Activated T-cell treated with anti-CD3 and anti-CD28 coated beads, Interleukin-2, amount 50 U/mL, for 4 hours (primary cell): ENCODE measurements around the gene TSNAXIP1. TPM values are rescaled to one million over a fixed set of nuclear protein-coding genes. Genes with fewer than 3 reads are reported as not detected.
A peak's percentile ranks its signal among the peaks of the same experiment; 100 is the strongest.
"Not testable (repeated sequence)": the region's sequence is repeated elsewhere in the genome, so short reads cannot be mapped to it uniquely, and the experiment has no call there.

Experiments
- ATAC-seq, 2 donors: fragments of 200-7000 bp; cut with Tn5 transposase; one replicate each; pipeline ENCODE4 v1.10.0; 2021
- DNase-seq: peaks from one replicate; pipeline ENCODE4 v3.0.0-alpha.2; 2020
- H3K27me3 Mint-ChIP-seq: one replicate; pipeline ENCODE4 v1.8.0; 2021; ENCODE audit warnings: low read depth, mixed read lengths
- H3K36me3 Mint-ChIP-seq: one replicate; pipeline ENCODE4 v1.8.0; 2022; ENCODE audit warnings: mixed read lengths; ENCODE audit not compliant: insufficient read depth
- H3K4me1 Mint-ChIP-seq: one replicate; pipeline ENCODE4 v1.8.0; 2021; ENCODE audit warnings: low read depth, mixed read lengths
- H3K4me3 Mint-ChIP-seq: one replicate; pipeline ENCODE4 v1.8.0; 2021; ENCODE audit warnings: mild to moderate bottlenecking, moderate library complexity, mixed read lengths
- H3K9me3 Mint-ChIP-seq: one replicate; pipeline ENCODE4 v1.8.0; 2021; ENCODE audit warnings: mixed read lengths
- total RNA-seq, 3 donors: library from RNA; stranded (reverse); gene quantifications; one replicate each; pipeline ENCODE4 v1.2.1, GENCODE V29; 2021

The TSNAXIP1 gene
- total RNA-seq, 3 donors from 2014 or later: 0.79 to 1.4 (median 1.3) TPM

GRCh38 chr16:67848118-67848517 lies 41.4 kb downstream of the TSNAXIP1 start:
- DNase-seq (no peak), ATAC-seq (no peak)
- no peaks in the 10 kb centered on the region for H3K27me3 Mint-ChIP-seq
- peaks cover 41% of the 10 kb centered on the region for H3K4me1 Mint-ChIP-seq
- H3K4me3 Mint-ChIP-seq: peak overlapping the region; percentile 92
- H3K9me3 Mint-ChIP-seq: no peaks in the 10 kb centered on the region
- peaks cover 4% of the 10 kb centered on the region for H3K36me3 Mint-ChIP-seq

GRCh38 chr16:67853670-67854069 lies 47.0 kb downstream of the TSNAXIP1 start:
- ATAC-seq: no peak
- DNase-seq: no peak

GRCh38 chr16:67855789-67856188 lies 49.1 kb downstream of the TSNAXIP1 start:
- H3K9me3 Mint-ChIP-seq: no peaks in the 10 kb centered on the region
- peaks cover 8% of the 10 kb centered on the region for H3K36me3 Mint-ChIP-seq
- DNase-seq (no peak), ATAC-seq (no peak)
- no peak overlapping the region for H3K4me3 Mint-ChIP-seq
- H3K27me3 Mint-ChIP-seq: no peaks in the 10 kb centered on the region
- peaks cover 40% of the 10 kb centered on the region for H3K4me1 Mint-ChIP-seq

More at GRCh38 chr16:67853670-67854069, 47.0 kb downstream of the TSNAXIP1 start:
- Mint-ChIP-seq H3K27me3 (no peaks in the 10 kb centered on the region), H3K9me3 (no peaks in the 10 kb centered on the region), H3K36me3 (peaks cover 12% of the 10 kb centered on the region), H3K4me3 (no peak overlapping the region), H3K4me1 (peaks cover 40% of the 10 kb centered on the region)

GRCh38 chr16:67856927-67857546 lies 50.3 kb downstream of the TSNAXIP1 start:
- Mint-ChIP-seq H3K4me1 (peaks cover 40% of the 10 kb centered on the region), H3K36me3 (peaks cover 13% of the 10 kb centered on the region), H3K27me3 (no peaks in the 10 kb centered on the region), H3K4me3 (no peak overlapping the region), H3K9me3 (no peaks in the 10 kb centered on the region)
- no peak for ATAC-seq
- no peak for DNase-seq

- no peaks in the 10 kb centered on the region for H3K9me3 Mint-ChIP-seq
- no peaks in the 10 kb centered on the region for H3K27me3 Mint-ChIP-seq
- DNase-seq (peak; percentile 18), ATAC-seq (peak; percentile 93 to 95)
- H3K36me3 Mint-ChIP-seq: peaks cover 13% of the 10 kb centered on the region
- peaks cover 40% of the 10 kb centered on the region for H3K4me1 Mint-ChIP-seq
- no peak overlapping the region for H3K4me3 Mint-ChIP-seq
Measured at GRCh38 chr16:67857547-67858233, 51.0 kb downstream of the TSNAXIP1 start.

GRCh38 chr16:67858500-67858899 lies 51.8 kb downstream of the TSNAXIP1 start:
- H3K9me3 Mint-ChIP-seq: no peaks in the 10 kb centered on the region

GRCh38 chr16:67860589-67861398 lies 54.1 kb downstream of the TSNAXIP1 start:
- peaks cover 28% of the 10 kb centered on the region for H3K4me1 Mint-ChIP-seq
- no peak for ATAC-seq
- no peaks in the 10 kb centered on the region for H3K9me3 Mint-ChIP-seq

More at GRCh38 chr16:67858500-67858899, 51.8 kb downstream of the TSNAXIP1 start:
- Mint-ChIP-seq H3K27me3 (no peaks in the 10 kb centered on the region), H3K4me3 (no peak overlapping the region), H3K4me1 (peaks cover 40% of the 10 kb centered on the region), H3K36me3 (peaks cover 13% of the 10 kb centered on the region)
- no peak for DNase-seq
- ATAC-seq: no peak

GRCh38 chr16:67861877-67862276 lies 55.2 kb downstream of the TSNAXIP1 start:
- H3K4me1 Mint-ChIP-seq: peaks cover 23% of the 10 kb centered on the region
- ATAC-seq: no peak
- H3K4me3 Mint-ChIP-seq: no peak overlapping the region
- DNase-seq: no peak
- H3K27me3 Mint-ChIP-seq: no peaks in the 10 kb centered on the region
- H3K36me3 Mint-ChIP-seq: peaks cover 10% of the 10 kb centered on the region
- no peaks in the 10 kb centered on the region for H3K9me3 Mint-ChIP-seq

More at GRCh38 chr16:67860589-67861398, 54.1 kb downstream of the TSNAXIP1 start:
- Mint-ChIP-seq H3K27me3 (no peaks in the 10 kb centered on the region), H3K4me3 (no peak overlapping the region), H3K36me3 (peaks cover 7% of the 10 kb centered on the region)
- no peak for DNase-seq

- no peak overlapping the region for H3K4me3 Mint-ChIP-seq
- DNase-seq: no peak
- no peak for ATAC-seq
- no peaks in the 10 kb centered on the region for H3K27me3 Mint-ChIP-seq
- H3K9me3 Mint-ChIP-seq: no peaks in the 10 kb centered on the region
- H3K4me1 Mint-ChIP-seq: peaks cover 13% of the 10 kb centered on the region
- H3K36me3 Mint-ChIP-seq: peaks cover 10% of the 10 kb centered on the region
Measured at GRCh38 chr16:67862623-67863583, 56.2 kb downstream of the TSNAXIP1 start.

- H3K36me3 Mint-ChIP-seq, H3K4me3 Mint-ChIP-seq, H3K4me1 Mint-ChIP-seq, ATAC-seq, H3K27me3 Mint-ChIP-seq, DNase-seq, H3K9me3 Mint-ChIP-seq: not testable (repeated sequence)
Measured at GRCh38 chr16:67864044-67864443, 57.4 kb downstream of the TSNAXIP1 start.

- no peak overlapping the region for H3K4me3 Mint-ChIP-seq
- peaks cover 10% of the 10 kb centered on the region for H3K36me3 Mint-ChIP-seq
- H3K4me1 Mint-ChIP-seq: peaks cover 1% of the 10 kb centered on the region
- DNase-seq: no peak
- no peaks in the 10 kb centered on the region for H3K9me3 Mint-ChIP-seq
- H3K27me3 Mint-ChIP-seq: no peaks in the 10 kb centered on the region
- no peak for ATAC-seq
Measured at GRCh38 chr16:67864594-67864993, 57.9 kb downstream of the TSNAXIP1 start.

GRCh38 chr16:67865318-67865717 lies 58.6 kb downstream of the TSNAXIP1 start:
- H3K9me3 Mint-ChIP-seq: no peaks in the 10 kb centered on the region
- peaks cover 1% of the 10 kb centered on the region for H3K4me1 Mint-ChIP-seq
- ATAC-seq (peak in 1 of 2 donors; percentile 41), DNase-seq (no peak)
- no peaks in the 10 kb centered on the region for H3K27me3 Mint-ChIP-seq
- peaks cover 10% of the 10 kb centered on the region for H3K36me3 Mint-ChIP-seq
- no peak overlapping the region for H3K4me3 Mint-ChIP-seq

- no peaks in the 10 kb centered on the region for H3K9me3 Mint-ChIP-seq
- peaks cover 8% of the 10 kb centered on the region for H3K4me1 Mint-ChIP-seq
- no peak overlapping the region for H3K4me3 Mint-ChIP-seq
- DNase-seq: no peak
- no peak for ATAC-seq
- H3K27me3 Mint-ChIP-seq: no peaks in the 10 kb centered on the region
- H3K36me3 Mint-ChIP-seq: peaks cover 8% of the 10 kb centered on the region
Measured at GRCh38 chr16:67868290-67868689, 61.6 kb downstream of the TSNAXIP1 start.
